ENCODE measurements around the gene SLX4IP. TPM values are rescaled to one million over a fixed set of nuclear protein-coding genes. Genes with fewer than 3 reads are reported as not detected.

SLX4IP gene
- total RNA-seq, 1 donor: 4.0 TPM

DNA sequence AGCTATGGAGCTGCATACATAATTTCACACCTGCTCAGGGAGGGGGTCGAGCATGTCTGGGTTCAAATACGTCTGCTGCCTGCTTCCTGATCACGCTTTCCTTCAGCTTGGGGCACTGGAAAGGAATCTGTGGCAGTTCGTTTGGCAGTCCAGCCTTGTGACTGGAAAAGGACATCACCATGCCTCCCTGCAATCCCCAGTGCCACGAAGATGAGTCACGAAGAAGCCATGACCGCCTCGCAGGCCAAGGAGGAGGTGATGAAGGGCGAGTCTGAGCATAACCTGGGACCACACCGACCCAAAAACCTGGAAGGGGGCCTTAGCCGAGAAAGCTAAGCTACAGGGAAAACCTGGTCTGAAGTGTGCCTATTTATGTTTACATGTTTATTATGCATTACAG is 225.6 kb downstream of the SLX4IP start:
- no peaks in the 10 kb centered on the region for H3K9me3 ChIP-seq (ENCODE audit: low read depth, low read length)
- no peaks in the 10 kb centered on the region for H3K27me3 ChIP-seq (ENCODE audit: insufficient read depth, low read length)
- peaks cover 76% of the 10 kb centered on the region for H3K79me2 ChIP-seq (ENCODE audit: insufficient read depth, low read length)
- peaks cover 27% of the 10 kb centered on the region for H3K4me1 ChIP-seq (ENCODE audit: insufficient read depth, low read length)
- H3K4me3 ChIP-seq (ENCODE audit: insufficient read depth, low read length): no peak overlapping the region
- H3K36me3 ChIP-seq (ENCODE audit: insufficient read depth, low read length): peaks cover 76% of the 10 kb centered on the region
- H4K20me1 ChIP-seq (ENCODE audit: insufficient read depth, low read length): peaks cover 15% of the 10 kb centered on the region
- DNase-seq (ENCODE audit: insufficient read length, low spot score, missing footprints): peak; percentile 74
- H2AFZ ChIP-seq (ENCODE audit: low read length): no peak overlapping the region
- TF ChIP-seq, protein P1, sequence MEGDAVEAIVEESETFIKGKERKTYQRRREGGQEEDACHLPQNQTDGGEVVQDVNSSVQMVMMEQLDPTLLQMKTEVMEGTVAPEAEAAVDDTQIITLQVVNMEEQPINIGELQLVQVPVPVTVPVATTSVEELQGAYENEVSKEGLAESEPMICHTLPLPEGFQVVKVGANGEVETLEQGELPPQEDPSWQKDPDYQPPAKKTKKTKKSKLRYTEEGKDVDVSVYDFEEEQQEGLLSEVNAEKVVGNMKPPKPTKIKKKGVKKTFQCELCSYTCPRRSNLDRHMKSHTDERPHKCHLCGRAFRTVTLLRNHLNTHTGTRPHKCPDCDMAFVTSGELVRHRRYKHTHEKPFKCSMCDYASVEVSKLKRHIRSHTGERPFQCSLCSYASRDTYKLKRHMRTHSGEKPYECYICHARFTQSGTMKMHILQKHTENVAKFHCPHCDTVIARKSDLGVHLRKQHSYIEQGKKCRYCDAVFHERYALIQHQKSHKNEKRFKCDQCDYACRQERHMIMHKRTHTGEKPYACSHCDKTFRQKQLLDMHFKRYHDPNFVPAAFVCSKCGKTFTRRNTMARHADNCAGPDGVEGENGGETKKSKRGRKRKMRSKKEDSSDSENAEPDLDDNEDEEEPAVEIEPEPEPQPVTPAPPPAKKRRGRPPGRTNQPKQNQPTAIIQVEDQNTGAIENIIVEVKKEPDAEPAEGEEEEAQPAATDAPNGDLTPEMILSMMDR (IDR thresholded peaks at IDR 0.05; ENCODE audit: extremely low read depth, low read depth, low read length): no peak
- H3K27ac ChIP-seq (ENCODE audit: low read depth, low read length): peak overlapping the region; percentile 54
- peak overlapping the region; percentile 11 for H3K4me2 ChIP-seq (ENCODE audit: insufficient read depth, low read length)

GRCh38 chr20:10661261-10661660 is 226.2 kb downstream of the SLX4IP start:
- H3K4me1 ChIP-seq (ENCODE audit: insufficient read depth, low read length): peaks cover 33% of the 10 kb centered on the region
- TF ChIP-seq, protein P1 (IDR thresholded peaks at IDR 0.05; ENCODE audit: extremely low read depth, low read depth, low read length): no peak
- H3K4me2 ChIP-seq (ENCODE audit: insufficient read depth, low read length): no peak overlapping the region
- H3K9me3 ChIP-seq (ENCODE audit: low read depth, low read length): no peaks in the 10 kb centered on the region
- H4K20me1 ChIP-seq (ENCODE audit: insufficient read depth, low read length): peaks cover 15% of the 10 kb centered on the region
- H3K4me3 ChIP-seq (ENCODE audit: insufficient read depth, low read length): no peak overlapping the region
- no peaks in the 10 kb centered on the region for H3K27me3 ChIP-seq (ENCODE audit: insufficient read depth, low read length)
- no peak overlapping the region for H2AFZ ChIP-seq (ENCODE audit: low read length)
- no peak for DNase-seq (ENCODE audit: insufficient read length, low spot score, missing footprints)
- H3K27ac ChIP-seq (ENCODE audit: low read depth, low read length): peak overlapping the region; percentile 54
- peaks cover 81% of the 10 kb centered on the region for H3K79me2 ChIP-seq (ENCODE audit: insufficient read depth, low read length)
- peaks cover 72% of the 10 kb centered on the region for H3K36me3 ChIP-seq (ENCODE audit: insufficient read depth, low read length)

- peaks cover 71% of the 10 kb centered on the region for H3K36me3 ChIP-seq (ENCODE audit: insufficient read depth, low read length)
- TF ChIP-seq, protein P1 (IDR thresholded peaks at IDR 0.05; ENCODE audit: extremely low read depth, low read depth, low read length): no peak
- no peak overlapping the region for H3K4me2 ChIP-seq (ENCODE audit: insufficient read depth, low read length)
- no peaks in the 10 kb centered on the region for H3K9me3 ChIP-seq (ENCODE audit: low read depth, low read length)
- no peaks in the 10 kb centered on the region for H3K27me3 ChIP-seq (ENCODE audit: insufficient read depth, low read length)
- peaks cover 15% of the 10 kb centered on the region for H4K20me1 ChIP-seq (ENCODE audit: insufficient read depth, low read length)
- H2AFZ ChIP-seq (ENCODE audit: low read length): no peak overlapping the region
- DNase-seq (ENCODE audit: insufficient read length, low spot score, missing footprints): no peak
- H3K27ac ChIP-seq (ENCODE audit: low read depth, low read length): no peak overlapping the region
- H3K4me3 ChIP-seq (ENCODE audit: insufficient read depth, low read length): no peak overlapping the region
- H3K79me2 ChIP-seq (ENCODE audit: insufficient read depth, low read length): peaks cover 87% of the 10 kb centered on the region
- H3K4me1 ChIP-seq (ENCODE audit: insufficient read depth, low read length): peaks cover 37% of the 10 kb centered on the region
These were observed 227.0 kb downstream of the SLX4IP start for GRCh38 chr20:10662151-10662550.

DNA sequence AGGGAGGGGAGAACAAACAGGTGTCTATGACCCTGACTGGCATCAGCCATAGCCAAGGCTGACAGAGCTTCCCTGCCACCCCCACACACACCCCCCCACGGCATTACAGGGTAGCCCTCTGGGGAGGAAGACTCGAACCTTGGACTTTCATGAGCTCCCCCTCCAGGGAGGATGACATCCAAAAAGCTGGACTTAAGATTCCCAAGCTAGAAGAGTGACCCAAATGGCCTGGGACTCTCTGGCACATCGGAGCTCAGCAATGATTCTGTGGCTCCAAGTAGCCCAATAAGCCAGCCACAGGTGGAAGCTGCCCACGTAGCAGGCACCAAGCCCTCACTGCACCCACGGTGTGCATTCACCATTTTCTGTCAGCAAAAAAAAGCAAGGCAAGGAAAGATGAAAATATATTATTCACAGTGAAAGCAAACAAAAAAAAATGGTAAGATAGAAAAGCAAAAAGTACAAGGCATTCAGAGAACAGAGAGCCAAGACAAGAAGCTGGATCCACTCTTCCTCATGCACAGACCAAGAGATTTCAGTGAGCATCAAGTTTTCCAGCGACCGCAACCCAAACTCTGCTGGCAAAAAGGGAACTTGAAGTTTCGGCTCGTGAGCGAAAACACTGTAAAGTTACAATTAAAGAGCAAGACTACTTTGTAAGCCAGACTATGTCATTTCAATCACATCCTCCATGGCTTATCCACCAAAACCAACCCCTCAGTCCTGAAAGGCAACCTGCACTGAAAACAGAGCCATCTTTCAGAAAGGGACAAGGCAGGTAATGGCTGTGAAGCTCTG is 227.8 kb downstream of the SLX4IP start:
- H2AFZ ChIP-seq (ENCODE audit: low read length): no peak overlapping the region
- DNase-seq (ENCODE audit: insufficient read length, low spot score, missing footprints): peak; percentile 65
- no peak overlapping the region for H3K27ac ChIP-seq (ENCODE audit: low read depth, low read length)
- H3K9me3 ChIP-seq (ENCODE audit: low read depth, low read length): no peaks in the 10 kb centered on the region
- H3K79me2 ChIP-seq (ENCODE audit: insufficient read depth, low read length): peaks cover 91% of the 10 kb centered on the region
- no peak overlapping the region for H3K4me3 ChIP-seq (ENCODE audit: insufficient read depth, low read length)
- no peak overlapping the region for H3K4me2 ChIP-seq (ENCODE audit: insufficient read depth, low read length)
- peaks cover 71% of the 10 kb centered on the region for H3K36me3 ChIP-seq (ENCODE audit: insufficient read depth, low read length)
- peaks cover 15% of the 10 kb centered on the region for H4K20me1 ChIP-seq (ENCODE audit: insufficient read depth, low read length)
- TF ChIP-seq, protein P1 (IDR thresholded peaks at IDR 0.05; ENCODE audit: extremely low read depth, low read depth, low read length): no peak
- peaks cover 43% of the 10 kb centered on the region for H3K4me1 ChIP-seq (ENCODE audit: insufficient read depth, low read length)
- H3K27me3 ChIP-seq (ENCODE audit: insufficient read depth, low read length): no peaks in the 10 kb centered on the region
